GM13976 (cell line): ENCODE measurements around the gene IRGQ.

Experiments used
- DNase-seq: peaks from one replicate; pipeline ENCODE4 v3.0.0; 2012; ENCODE audit warnings: low spot score
- CTCF ChIP-seq: IDR thresholded peaks from 2 replicates; pipeline ENCODE4 v1.5.1; 2012; ENCODE audit warnings: borderline replicate concordance, mild to moderate bottlenecking; ENCODE audit not compliant: insufficient read depth; ENCODE audit errors: extremely low read depth, missing control alignments, control extremely low read depth
- in situ Hi-C: fragments of 300-500 bp; cut with MboI; formaldehyde crosslinking; loops from one replicate; pipeline ENCODE4 v1.12.0; 2022; ENCODE audit warnings: low sequenced_read_pairs, mixed read lengths, inconsistent platforms; ENCODE audit not compliant: unreplicated experiment

The IRGQ gene

GRCh38 chr19:43562226-43562697, 33.7 kb downstream of the IRGQ start:
- no peak for DNase-seq
- in situ Hi-C loops, result no loop called here
- TF ChIP-seq CTCF, result no peak

- no peak for DNase-seq
- in situ Hi-C loops, result no loop called here
- TF ChIP-seq CTCF, result no peak
Measured at GRCh38 chr19:43561139-43561970, 34.6 kb downstream of the IRGQ start.

GRCh38 chr19:43560687-43561086, 35.2 kb downstream of the IRGQ start:
- no peak for TF ChIP-seq CTCF
- no peak for DNase-seq
- in situ Hi-C loops, result no loop called here

DNA sequence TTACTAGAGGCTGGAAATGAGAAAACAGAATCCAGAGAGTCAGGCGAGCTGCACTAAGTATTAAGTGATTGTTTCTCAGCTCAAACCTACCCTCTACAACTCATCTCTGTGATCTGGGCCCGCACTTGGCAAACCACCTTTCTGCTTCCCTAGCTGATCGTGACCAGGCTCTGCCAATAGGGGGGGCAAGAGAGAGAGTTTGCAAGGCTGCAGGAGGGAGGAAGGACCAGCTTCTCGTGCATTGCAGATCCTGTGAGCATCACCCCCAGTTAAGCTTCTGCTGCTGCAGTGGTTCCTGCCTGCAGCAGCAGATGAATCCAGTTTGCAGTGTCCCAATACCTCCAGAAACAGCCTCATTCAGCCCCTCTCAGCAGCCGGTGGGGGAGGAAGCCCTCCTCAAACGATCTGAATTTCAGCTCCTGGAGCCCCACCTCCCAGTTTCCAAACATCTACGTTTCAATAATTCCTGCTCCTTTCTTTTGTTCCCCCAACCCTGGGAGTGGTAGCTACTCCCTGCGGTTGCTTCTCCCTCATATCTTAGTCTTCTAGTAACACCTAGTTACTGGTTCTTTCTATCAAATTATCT, 40.7 kb downstream of the IRGQ start:
- peak; percentile 84 for DNase-seq
- in situ Hi-C loops, result no loop called here

DNA sequence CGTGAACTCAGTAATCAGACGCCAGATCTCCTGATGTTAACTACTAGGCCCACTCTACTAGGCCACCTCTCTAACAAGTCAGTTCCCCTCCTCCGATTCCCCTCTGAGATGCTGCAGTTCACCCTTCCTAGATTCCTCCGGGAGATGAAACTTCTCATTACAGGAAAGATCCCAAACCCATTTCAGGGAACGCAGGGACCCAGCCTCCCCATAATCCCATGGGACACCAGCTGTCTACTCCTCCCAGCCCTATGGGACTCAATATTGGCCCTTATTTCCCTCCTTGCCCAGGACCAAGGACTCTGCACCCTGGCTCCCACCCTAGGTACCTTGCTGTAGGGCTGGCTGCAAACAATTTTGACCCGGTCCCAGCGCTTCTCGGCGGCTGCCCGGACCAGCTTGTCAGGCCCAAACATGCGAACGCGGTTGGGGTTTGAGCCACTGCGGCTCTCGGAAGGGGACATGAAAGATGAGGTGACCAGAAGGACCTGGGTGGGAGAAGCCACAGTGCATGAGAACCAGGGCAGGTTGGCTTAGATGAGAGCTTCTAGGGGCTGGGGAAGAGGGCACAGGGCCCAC, 41.5 kb downstream of the IRGQ start:
- no peak for TF ChIP-seq CTCF
- DNase-seq, result no peak
- in situ Hi-C loops, result no loop called here

More for the DNA sequence above, 40.7 kb downstream of the IRGQ start:
- TF ChIP-seq CTCF, result peak; percentile 78

GRCh38 chr19:43553656-43554055, 42.3 kb downstream of the IRGQ start:
- in situ Hi-C loops, result no loop called here
- DNase-seq, result no peak
- no peak for TF ChIP-seq CTCF
